ENCODE measurements around the gene MRPL55.

DNA sequence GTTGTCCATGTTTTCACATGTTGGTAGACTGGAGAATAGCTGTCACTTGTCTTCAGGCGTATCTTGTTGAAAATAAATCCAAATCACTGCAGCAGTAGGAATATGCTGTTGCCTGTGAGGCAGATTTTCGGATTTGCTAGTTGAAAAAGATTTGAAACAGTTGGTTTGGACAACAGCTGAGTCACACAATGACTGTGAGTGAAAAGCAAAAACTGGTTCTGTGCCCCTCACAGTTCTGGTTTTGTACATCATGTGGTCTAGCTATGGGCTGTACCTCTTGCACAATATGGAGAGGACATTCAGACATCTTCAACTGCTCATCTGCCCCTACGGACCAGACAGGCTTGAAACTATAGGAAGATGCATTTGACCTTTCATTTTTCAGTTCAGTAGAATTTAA is 24.8 kb downstream of the MRPL55 start:
- TF ChIP-seq POLR2A (IDR thresholded peaks at IDR 0.05), result peak; percentile 20
- peak; percentile 14 for TF ChIP-seq POLR2AphosphoS5 (IDR thresholded peaks at IDR 0.05)
- TF ChIP-seq, protein P1, sequence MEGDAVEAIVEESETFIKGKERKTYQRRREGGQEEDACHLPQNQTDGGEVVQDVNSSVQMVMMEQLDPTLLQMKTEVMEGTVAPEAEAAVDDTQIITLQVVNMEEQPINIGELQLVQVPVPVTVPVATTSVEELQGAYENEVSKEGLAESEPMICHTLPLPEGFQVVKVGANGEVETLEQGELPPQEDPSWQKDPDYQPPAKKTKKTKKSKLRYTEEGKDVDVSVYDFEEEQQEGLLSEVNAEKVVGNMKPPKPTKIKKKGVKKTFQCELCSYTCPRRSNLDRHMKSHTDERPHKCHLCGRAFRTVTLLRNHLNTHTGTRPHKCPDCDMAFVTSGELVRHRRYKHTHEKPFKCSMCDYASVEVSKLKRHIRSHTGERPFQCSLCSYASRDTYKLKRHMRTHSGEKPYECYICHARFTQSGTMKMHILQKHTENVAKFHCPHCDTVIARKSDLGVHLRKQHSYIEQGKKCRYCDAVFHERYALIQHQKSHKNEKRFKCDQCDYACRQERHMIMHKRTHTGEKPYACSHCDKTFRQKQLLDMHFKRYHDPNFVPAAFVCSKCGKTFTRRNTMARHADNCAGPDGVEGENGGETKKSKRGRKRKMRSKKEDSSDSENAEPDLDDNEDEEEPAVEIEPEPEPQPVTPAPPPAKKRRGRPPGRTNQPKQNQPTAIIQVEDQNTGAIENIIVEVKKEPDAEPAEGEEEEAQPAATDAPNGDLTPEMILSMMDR (IDR thresholded peaks at IDR 0.05), result no peak

Data from prostate gland (tissue), 2 donors.